ENCODE measurements around the gene MEIS2.

The MEIS2 gene

GRCh38 chr15:37015035-37015434, 85.3 kb downstream of the MEIS2 start:
- TF ChIP-seq ZNF274 (IDR thresholded peaks at IDR 0.05; ENCODE audit: low read depth, low read length), result no peak
- no peak overlapping the region for H3K4me3 ChIP-seq (ENCODE audit: low read length)

- no peak overlapping the region for H3K4me3 ChIP-seq (ENCODE audit: low read length)
- TF ChIP-seq ZNF274 (IDR thresholded peaks at IDR 0.05; ENCODE audit: low read depth, low read length), result no peak
These were observed 85.8 kb downstream of the MEIS2 start for GRCh38 chr15:37014566-37014965.

- no peak overlapping the region for H3K4me3 ChIP-seq (ENCODE audit: low read length)
- no peak for TF ChIP-seq ZNF274 (IDR thresholded peaks at IDR 0.05; ENCODE audit: low read depth, low read length)
These were observed 86.2 kb downstream of the MEIS2 start for GRCh38 chr15:37014137-37014536.

- no peak for TF ChIP-seq ZNF274 (IDR thresholded peaks at IDR 0.05; ENCODE audit: low read depth, low read length)
- no peak overlapping the region for H3K4me3 ChIP-seq (ENCODE audit: low read length)
These were observed 89.8 kb downstream of the MEIS2 start for GRCh38 chr15:37010595-37010994.

- H3K4me3 ChIP-seq (ENCODE audit: low read length), result no peak overlapping the region
- no peak for TF ChIP-seq ZNF274 (IDR thresholded peaks at IDR 0.05; ENCODE audit: low read depth, low read length)
These were observed 91.1 kb downstream of the MEIS2 start for GRCh38 chr15:37009288-37009687.

- no peak overlapping the region for H3K4me3 ChIP-seq (ENCODE audit: low read length)
- no peak for TF ChIP-seq ZNF274 (IDR thresholded peaks at IDR 0.05; ENCODE audit: low read depth, low read length)
These were observed 92.1 kb downstream of the MEIS2 start for GRCh38 chr15:37008205-37008604.

GRCh38 chr15:37007301-37007700, 93.0 kb downstream of the MEIS2 start:
- no peak overlapping the region for H3K4me3 ChIP-seq (ENCODE audit: low read length)
- TF ChIP-seq ZNF274 (IDR thresholded peaks at IDR 0.05; ENCODE audit: low read depth, low read length), result no peak

GRCh38 chr15:37004981-37005735, 95.2 kb downstream of the MEIS2 start:
- TF ChIP-seq ZNF274 (IDR thresholded peaks at IDR 0.05; ENCODE audit: low read depth, low read length), result no peak
- no peak overlapping the region for H3K4me3 ChIP-seq (ENCODE audit: low read length)

GRCh38 chr15:37004373-37004869, 95.9 kb downstream of the MEIS2 start:
- no peak for TF ChIP-seq ZNF274 (IDR thresholded peaks at IDR 0.05; ENCODE audit: low read depth, low read length)
- H3K4me3 ChIP-seq (ENCODE audit: low read length), result no peak overlapping the region

- TF ChIP-seq ZNF274 (IDR thresholded peaks at IDR 0.05; ENCODE audit: low read depth, low read length), result no peak
- H3K4me3 ChIP-seq (ENCODE audit: low read length), result no peak overlapping the region
These were observed 98.2 kb downstream of the MEIS2 start for GRCh38 chr15:37002041-37002672.

- no peak overlapping the region for H3K4me3 ChIP-seq (ENCODE audit: low read length)
- TF ChIP-seq ZNF274 (IDR thresholded peaks at IDR 0.05; ENCODE audit: low read depth, low read length), result no peak
These were observed 98.9 kb downstream of the MEIS2 start for GRCh38 chr15:37001417-37001816.

- TF ChIP-seq ZNF274 (IDR thresholded peaks at IDR 0.05; ENCODE audit: low read depth, low read length), result no peak
- H3K4me3 ChIP-seq (ENCODE audit: low read length), result no peak overlapping the region
These were observed 100.6 kb downstream of the MEIS2 start for GRCh38 chr15:36999778-37000177.

GRCh38 chr15:36996538-36997181, 103.7 kb downstream of the MEIS2 start:
- no peak overlapping the region for H3K4me3 ChIP-seq (ENCODE audit: low read length)
- no peak for TF ChIP-seq ZNF274 (IDR thresholded peaks at IDR 0.05; ENCODE audit: low read depth, low read length)

- TF ChIP-seq ZNF274 (IDR thresholded peaks at IDR 0.05; ENCODE audit: low read depth, low read length), result no peak
- H3K4me3 ChIP-seq (ENCODE audit: low read length), result no peak overlapping the region
These were observed 104.2 kb downstream of the MEIS2 start for GRCh38 chr15:36996121-36996520.

GRCh38 chr15:36994790-36995189, 105.6 kb downstream of the MEIS2 start:
- TF ChIP-seq ZNF274 (IDR thresholded peaks at IDR 0.05; ENCODE audit: low read depth, low read length), result no peak

More at GRCh38 chr15:36994790-36995189, 105.6 kb downstream of the MEIS2 start:
- H3K4me3 ChIP-seq (ENCODE audit: low read length), result no peak overlapping the region

Measured in GM08714 (cell line).